Measurements from ENCODE around the gene LRRC45. TPM values are rescaled to one million over a fixed set of nuclear protein-coding genes. Genes with fewer than 3 reads are reported as not detected.

The LRRC45 gene
- total RNA-seq, 1 experiment from 2014 or later: 17.2 TPM

Other genes with a start within 250 kb of the LRRC45 start
- not detected in 2 replicates for gene GCGR, start 219.2 kb upstream of the LRRC45 start, total RNA-seq (2014; rRNA removed; shearing (Covaris generic))
- gene MCRIP1, start 190.0 kb upstream of the LRRC45 start, total RNA-seq (2014; rRNA removed; shearing (Covaris generic)): 81.9 and 87.0 TPM in 2 replicates
- 0.47 TPM in 1 of 2 replicates, not detected in the other for gene PPP1R27, start 188.3 kb upstream of the LRRC45 start, total RNA-seq (2014; rRNA removed; shearing (Covaris generic))
- gene P4HB, start 162.8 kb upstream of the LRRC45 start, total RNA-seq (2014; rRNA removed; shearing (Covaris generic)): 784 and 825 TPM in 2 replicates
- gene ARHGDIA, start 152.0 kb upstream of the LRRC45 start, total RNA-seq (2014; rRNA removed; shearing (Covaris generic)): 206 and 315 TPM in 2 replicates
- gene ALYREF, start 131.7 kb upstream of the LRRC45 start, total RNA-seq (2014; rRNA removed; shearing (Covaris generic)): 311 and 338 TPM in 2 replicates
- gene ANAPC11, start 131.6 kb upstream of the LRRC45 start, total RNA-seq (2014; rRNA removed; shearing (Covaris generic)): 100 and 133 TPM in 2 replicates
- 0.13 and 0.34 TPM in 2 replicates for gene NPB, start 121.1 kb upstream of the LRRC45 start, total RNA-seq (2014; rRNA removed; shearing (Covaris generic))
- gene PCYT2, start 111.9 kb upstream of the LRRC45 start, total RNA-seq (2014; rRNA removed; shearing (Covaris generic)): 27.6 and 34.8 TPM in 2 replicates
- gene SIRT7, start 105.1 kb upstream of the LRRC45 start, total RNA-seq (2014; rRNA removed; shearing (Covaris generic)): 19.4 and 20.2 TPM in 2 replicates
- 19.2 and 21.1 TPM in 2 replicates for gene MAFG, start 95.6 kb upstream of the LRRC45 start, total RNA-seq (2014; rRNA removed; shearing (Covaris generic))
- gene PYCR1, start 86.0 kb upstream of the LRRC45 start, total RNA-seq (2014; rRNA removed; shearing (Covaris generic)): 58.8 and 67.1 TPM in 2 replicates
- not detected in 2 replicates for gene MYADML2, start 76.1 kb upstream of the LRRC45 start, total RNA-seq (2014; rRNA removed; shearing (Covaris generic))
- not detected in 2 replicates for gene NOTUM, start 62.1 kb upstream of the LRRC45 start, total RNA-seq (2014; rRNA removed; shearing (Covaris generic))
- gene ASPSCR1, start 45.7 kb upstream of the LRRC45 start, total RNA-seq (2014; rRNA removed; shearing (Covaris generic)): 41.2 and 49.3 TPM in 2 replicates
- gene CENPX, start 427 bp upstream of the LRRC45 start, total RNA-seq (2014; rRNA removed; shearing (Covaris generic)): 97.0 and 172 TPM in 2 replicates
- gene RAC3, start 8.4 kb downstream of the LRRC45 start, total RNA-seq (2014; rRNA removed; shearing (Covaris generic)): 41.7 and 46.9 TPM in 2 replicates
- gene DCXR, start 14.4 kb downstream of the LRRC45 start, total RNA-seq (2014; rRNA removed; shearing (Covaris generic)): 75.1 and 83.5 TPM in 2 replicates
- 21.9 and 31.5 TPM in 2 replicates for gene RFNG, start 28.5 kb downstream of the LRRC45 start, total RNA-seq (2014; rRNA removed; shearing (Covaris generic))
- gene GPS1, start 28.6 kb downstream of the LRRC45 start, total RNA-seq (2014; rRNA removed; shearing (Covaris generic)): 240 and 272 TPM in 2 replicates
- 114 and 122 TPM in 2 replicates for gene DUS1L, start 42.5 kb downstream of the LRRC45 start, total RNA-seq (2014; rRNA removed; shearing (Covaris generic))
- gene FASN, start 74.9 kb downstream of the LRRC45 start, total RNA-seq (2014; rRNA removed; shearing (Covaris generic)): 140 and 151 TPM in 2 replicates
- 10.6 and 12.9 TPM in 2 replicates for gene CCDC57, start 189.5 kb downstream of the LRRC45 start, total RNA-seq (2014; rRNA removed; shearing (Covaris generic))
- 344 and 355 TPM in 2 replicates for gene SLC16A3, start 205.7 kb downstream of the LRRC45 start, total RNA-seq (2014; rRNA removed; shearing (Covaris generic))